ENCODE data around the gene CACNB4.
"Not testable (repeated sequence)": the region's sequence is repeated elsewhere in the genome, so short reads cannot be mapped to it uniquely, and the experiment has no call there.

The CACNB4 gene

DNA sequence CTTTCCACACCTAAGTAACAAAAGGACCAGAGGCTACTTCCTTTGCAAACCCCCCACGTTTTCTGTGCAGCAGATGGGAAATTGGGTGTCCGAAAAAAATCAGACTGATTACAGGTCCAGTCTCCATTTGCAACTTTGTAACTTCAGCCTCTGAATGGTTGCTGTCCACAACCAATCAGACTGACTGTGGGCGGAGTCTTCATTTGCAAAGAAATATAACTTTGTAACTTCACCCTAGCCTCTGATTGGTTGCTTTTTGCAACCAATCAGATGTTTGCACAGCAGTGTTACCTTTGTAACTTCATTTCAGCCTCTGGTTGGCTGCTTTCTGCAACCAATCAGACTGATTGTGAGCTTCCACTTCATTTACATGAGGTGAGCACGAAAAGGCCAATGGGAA is 27.8 kb upstream of the CACNB4 start:
- no peak for DNase-seq (ENCODE audit: low spot score)
- H3K9me3 ChIP-seq (ENCODE audit: severe bottlenecking), result no peaks in the 10 kb centered on the region

DNA sequence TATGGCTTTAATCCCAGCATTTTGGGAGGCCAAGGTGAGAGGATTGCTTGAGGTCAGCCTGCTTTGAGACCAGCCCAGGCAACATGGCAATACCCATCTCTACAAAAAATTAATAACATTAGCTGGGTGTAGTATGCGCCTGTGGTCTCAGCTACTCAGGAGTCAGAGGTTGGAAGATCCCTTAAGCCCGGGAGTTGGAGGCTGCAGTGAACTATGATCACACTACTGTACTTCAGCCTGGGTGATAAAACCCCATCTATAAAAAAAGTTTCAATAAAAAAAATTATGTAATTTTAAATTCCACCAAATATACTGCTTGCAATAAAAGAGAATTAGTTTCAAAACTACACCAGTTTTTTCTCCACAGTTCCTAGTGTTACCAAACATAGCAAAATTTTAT is 23.3 kb upstream of the CACNB4 start:
- DNase-seq (ENCODE audit: low spot score) (no peak), ATAC-seq (ENCODE audit: low read depth) (no peak)
- peaks cover 14% of the 10 kb centered on the region for H3K36me3 ChIP-seq (ENCODE audit: low read depth)
- no peak overlapping the region for H3K4me3 ChIP-seq (ENCODE audit: severe bottlenecking)
- no peaks in the 10 kb centered on the region for H3K9me3 ChIP-seq (ENCODE audit: severe bottlenecking)
- H3K27me3 ChIP-seq (ENCODE audit: insufficient read depth, poor library complexity, severe bottlenecking), result no peaks in the 10 kb centered on the region
- no peak overlapping the region for H3K27ac ChIP-seq (ENCODE audit: poor library complexity, severe bottlenecking)
- TF ChIP-seq, protein P1, sequence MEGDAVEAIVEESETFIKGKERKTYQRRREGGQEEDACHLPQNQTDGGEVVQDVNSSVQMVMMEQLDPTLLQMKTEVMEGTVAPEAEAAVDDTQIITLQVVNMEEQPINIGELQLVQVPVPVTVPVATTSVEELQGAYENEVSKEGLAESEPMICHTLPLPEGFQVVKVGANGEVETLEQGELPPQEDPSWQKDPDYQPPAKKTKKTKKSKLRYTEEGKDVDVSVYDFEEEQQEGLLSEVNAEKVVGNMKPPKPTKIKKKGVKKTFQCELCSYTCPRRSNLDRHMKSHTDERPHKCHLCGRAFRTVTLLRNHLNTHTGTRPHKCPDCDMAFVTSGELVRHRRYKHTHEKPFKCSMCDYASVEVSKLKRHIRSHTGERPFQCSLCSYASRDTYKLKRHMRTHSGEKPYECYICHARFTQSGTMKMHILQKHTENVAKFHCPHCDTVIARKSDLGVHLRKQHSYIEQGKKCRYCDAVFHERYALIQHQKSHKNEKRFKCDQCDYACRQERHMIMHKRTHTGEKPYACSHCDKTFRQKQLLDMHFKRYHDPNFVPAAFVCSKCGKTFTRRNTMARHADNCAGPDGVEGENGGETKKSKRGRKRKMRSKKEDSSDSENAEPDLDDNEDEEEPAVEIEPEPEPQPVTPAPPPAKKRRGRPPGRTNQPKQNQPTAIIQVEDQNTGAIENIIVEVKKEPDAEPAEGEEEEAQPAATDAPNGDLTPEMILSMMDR (IDR thresholded peaks at IDR 0.05; ENCODE audit: poor library complexity, severe bottlenecking), result no peak
- H3K4me1 ChIP-seq (ENCODE audit: insufficient read depth, poor library complexity, severe bottlenecking), result no peaks in the 10 kb centered on the region

More for the DNA sequence above, 27.8 kb upstream of the CACNB4 start:
- TF ChIP-seq, protein P1 (IDR thresholded peaks at IDR 0.05; ENCODE audit: poor library complexity, severe bottlenecking), result no peak
- H3K27me3 ChIP-seq (ENCODE audit: insufficient read depth, poor library complexity, severe bottlenecking), result no peaks in the 10 kb centered on the region
- ATAC-seq (ENCODE audit: low read depth), result no peak
- no peaks in the 10 kb centered on the region for H3K4me1 ChIP-seq (ENCODE audit: insufficient read depth, poor library complexity, severe bottlenecking)
- peaks cover 19% of the 10 kb centered on the region for H3K36me3 ChIP-seq (ENCODE audit: low read depth)
- H3K4me3 ChIP-seq (ENCODE audit: severe bottlenecking), result no peak overlapping the region
- no peak overlapping the region for H3K27ac ChIP-seq (ENCODE audit: poor library complexity, severe bottlenecking)

DNA sequence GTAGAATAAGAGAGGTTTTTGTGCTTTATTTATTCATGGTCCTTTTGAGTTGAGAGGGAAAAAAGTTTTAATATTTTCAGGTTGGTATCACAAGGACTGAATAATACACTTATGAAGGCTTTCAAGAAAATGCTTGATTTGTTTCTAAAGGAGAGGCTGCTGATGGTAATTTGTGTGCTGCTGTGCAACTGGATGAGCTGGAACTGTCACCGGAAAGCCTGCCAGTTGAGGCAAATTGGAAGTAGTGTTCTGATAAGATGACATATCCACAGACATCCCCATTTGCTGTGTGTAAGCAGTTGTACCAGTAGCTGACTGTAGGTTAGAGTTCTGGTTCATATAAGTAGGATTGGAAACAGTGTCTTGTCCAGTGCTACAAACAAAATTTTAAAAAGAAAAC is 21.6 kb upstream of the CACNB4 start:
- Histone ChIP-seq H3K4me3 (ENCODE audit: severe bottlenecking) (no peak overlapping the region), H3K36me3 (ENCODE audit: low read depth) (peaks cover 7% of the 10 kb centered on the region), H3K4me1 (ENCODE audit: insufficient read depth, poor library complexity, severe bottlenecking) (no peaks in the 10 kb centered on the region), H3K27me3 (ENCODE audit: insufficient read depth, poor library complexity, severe bottlenecking) (no peaks in the 10 kb centered on the region), H3K9me3 (ENCODE audit: severe bottlenecking) (no peaks in the 10 kb centered on the region), H3K27ac (ENCODE audit: poor library complexity, severe bottlenecking) (no peak overlapping the region)
- no peak for DNase-seq (ENCODE audit: low spot score)
- no peak for ATAC-seq (ENCODE audit: low read depth)
- TF ChIP-seq, protein P1 (IDR thresholded peaks at IDR 0.05; ENCODE audit: poor library complexity, severe bottlenecking), result no peak

DNA sequence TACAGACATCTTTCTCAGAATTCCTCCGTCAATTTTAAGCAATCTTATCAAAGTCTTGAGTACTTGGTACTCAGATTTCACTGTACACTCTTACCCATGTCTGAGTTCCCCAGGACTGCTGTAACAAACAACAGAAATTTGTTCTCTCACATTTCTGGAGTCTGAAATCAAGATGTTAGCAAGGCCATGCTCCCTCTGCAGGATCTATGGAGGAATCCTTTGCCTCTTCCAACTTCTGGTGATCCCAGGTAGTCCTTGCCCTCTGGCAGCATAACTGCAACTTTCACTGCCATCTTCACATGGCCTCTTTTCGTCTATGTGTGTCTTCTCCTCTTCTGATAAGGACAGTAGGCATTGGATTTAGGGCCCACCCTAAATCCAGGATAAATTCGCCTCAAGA is 17.1 kb upstream of the CACNB4 start:
- no peaks in the 10 kb centered on the region for H3K4me1 ChIP-seq (ENCODE audit: insufficient read depth, poor library complexity, severe bottlenecking)
- no peak overlapping the region for H3K27ac ChIP-seq (ENCODE audit: poor library complexity, severe bottlenecking)
- H3K27me3 ChIP-seq (ENCODE audit: insufficient read depth, poor library complexity, severe bottlenecking), result no peaks in the 10 kb centered on the region
- DNase-seq (ENCODE audit: low spot score) (no peak), ATAC-seq (ENCODE audit: low read depth) (peak; percentile 42; the same call in 1 of the 3 replicates)
- H3K36me3 ChIP-seq (ENCODE audit: low read depth), result no peaks in the 10 kb centered on the region
- H3K9me3 ChIP-seq (ENCODE audit: severe bottlenecking), result no peaks in the 10 kb centered on the region
- H3K4me3 ChIP-seq (ENCODE audit: severe bottlenecking), result no peak overlapping the region
- TF ChIP-seq, protein P1 (IDR thresholded peaks at IDR 0.05; ENCODE audit: poor library complexity, severe bottlenecking), result peak; percentile 24

DNA sequence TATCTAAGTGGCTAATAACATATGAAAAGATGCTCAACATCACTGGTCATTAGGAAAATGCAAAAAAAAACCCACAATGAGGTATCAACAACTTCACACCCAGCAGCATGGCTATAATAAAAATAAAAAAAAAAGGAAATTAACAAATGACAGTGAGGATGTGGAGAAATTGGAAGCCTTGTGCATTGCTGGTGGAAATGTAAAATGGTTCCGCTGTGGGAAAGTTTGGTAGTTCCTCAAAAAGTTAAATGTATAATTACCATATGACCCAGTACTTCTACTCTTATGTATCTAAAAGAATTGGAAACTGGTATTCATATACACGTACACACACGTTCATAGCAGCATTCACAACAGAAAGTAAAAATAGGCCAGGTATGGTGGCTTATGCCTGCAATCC is 15.5 kb upstream of the CACNB4 start:
- TF ChIP-seq, protein P1 (IDR thresholded peaks at IDR 0.05; ENCODE audit: poor library complexity, severe bottlenecking), result no peak
- DNase-seq (ENCODE audit: low spot score), result no peak

DNA sequence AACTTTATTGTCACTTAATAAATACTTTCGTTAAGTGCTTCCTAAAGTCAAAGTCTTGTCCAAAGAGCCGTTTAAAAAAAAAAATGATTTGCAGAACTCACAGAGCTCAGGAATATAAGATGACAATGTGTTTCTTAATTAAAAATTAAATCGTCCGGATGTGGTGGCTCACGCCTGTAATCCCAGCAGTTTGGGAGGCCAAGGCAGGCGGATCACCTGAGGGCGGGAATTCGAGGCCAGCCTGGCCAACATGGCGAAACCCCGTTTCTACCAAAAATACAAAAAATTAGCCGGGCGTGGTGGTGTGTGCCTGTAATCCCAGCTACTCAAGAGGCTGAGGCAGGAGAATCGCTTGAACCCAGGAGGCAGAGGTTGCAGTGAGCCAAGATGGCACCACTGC is 8.3 kb upstream of the CACNB4 start:
- ATAC-seq (ENCODE audit: low read depth); H3K36me3 ChIP-seq (ENCODE audit: low read depth); H3K27me3 ChIP-seq (ENCODE audit: insufficient read depth, poor library complexity, severe bottlenecking); DNase-seq (ENCODE audit: low spot score); H3K27ac ChIP-seq (ENCODE audit: poor library complexity, severe bottlenecking); H3K9me3 ChIP-seq (ENCODE audit: severe bottlenecking); H3K4me3 ChIP-seq (ENCODE audit: severe bottlenecking); H3K4me1 ChIP-seq (ENCODE audit: insufficient read depth, poor library complexity, severe bottlenecking): not testable (repeated sequence)

More for the DNA sequence above, 15.5 kb upstream of the CACNB4 start:
- Histone ChIP-seq H3K4me3 (ENCODE audit: severe bottlenecking) (no peak overlapping the region), H3K4me1 (ENCODE audit: insufficient read depth, poor library complexity, severe bottlenecking) (no peaks in the 10 kb centered on the region), H3K9me3 (ENCODE audit: severe bottlenecking) (no peaks in the 10 kb centered on the region), H3K27me3 (ENCODE audit: insufficient read depth, poor library complexity, severe bottlenecking) (no peaks in the 10 kb centered on the region), H3K27ac (ENCODE audit: poor library complexity, severe bottlenecking) (no peak overlapping the region), H3K36me3 (ENCODE audit: low read depth) (no peaks in the 10 kb centered on the region)
- ATAC-seq (ENCODE audit: low read depth), result no peak
